Measurements from ENCODE around the gene RAB8A. TPM values are rescaled to one million over a fixed set of nuclear protein-coding genes. Genes with fewer than 3 reads are reported as not detected.

RAB8A gene
- total and polyA plus RNA-seq, 8 donors: 12.0 to 40.8 (median 23.1) TPM

GRCh38 chr19:16153582-16154336 lies 42.1 kb downstream of the RAB8A start:
- no peaks in the 10 kb centered on the region for H3K4me1 ChIP-seq
- peaks cover 0 to 26% (median 0%) of the 10 kb centered on the region in 3 donors for H3K36me3 ChIP-seq
- TF ChIP-seq CTCF (IDR thresholded peaks at IDR 0.05): no peak
- H3K4me3 ChIP-seq: no peak overlapping the region
- WGBS, 2 donors: 86 to 88% methylated on average over 11 of the region's 11 CpGs
- intact Hi-C loops (cut with DNase I): no loop called here
- no peaks in the 10 kb centered on the region for H3K9me3 ChIP-seq
- ATAC-seq: no peak
- no peaks in the 10 kb centered on the region for H3K27me3 ChIP-seq
- no peak overlapping the region for H3K27ac ChIP-seq
- no peak for DNase-seq
- no peak for FAIRE-seq

GRCh38 chr19:16154557-16154956 lies 42.9 kb downstream of the RAB8A start:
- Histone ChIP-seq H3K27me3 (no peaks in the 10 kb centered on the region), H3K36me3 (peaks cover 0 to 18% (median 0%) of the 10 kb centered on the region in 3 donors), H3K9me3 (no peaks in the 10 kb centered on the region), H3K4me1 (no peaks in the 10 kb centered on the region), H3K4me3 (no peak overlapping the region), H3K27ac (no peak overlapping the region)
- intact Hi-C loops (cut with DNase I): no loop called here
- FAIRE-seq: no peak
- DNase-seq: no peak
- no peak for TF ChIP-seq CTCF (IDR thresholded peaks at IDR 0.05)
- ATAC-seq: no peak
- WGBS, 2 donors: 94 to 96% methylated on average over 8 of the region's 8 CpGs

- H3K27me3 ChIP-seq: no peaks in the 10 kb centered on the region
- intact Hi-C loops (cut with DNase I): no loop called here
- no peaks in the 10 kb centered on the region for H3K4me1 ChIP-seq
- no peak overlapping the region for H3K4me3 ChIP-seq
- H3K36me3 ChIP-seq: peaks cover 0 to 13% (median 0%) of the 10 kb centered on the region in 3 donors
- WGBS, 2 donors: 95 to 98% methylated on average over 1 of the region's 1 CpG
- DNase-seq (no peak), FAIRE-seq (no peak), ATAC-seq (no peak)
- H3K9me3 ChIP-seq: no peaks in the 10 kb centered on the region
- no peak overlapping the region for H3K27ac ChIP-seq
- TF ChIP-seq CTCF (IDR thresholded peaks at IDR 0.05): no peak
Measured at GRCh38 chr19:16155128-16155527, 43.4 kb downstream of the RAB8A start.

- ATAC-seq (no peak), DNase-seq (no peak), FAIRE-seq (no peak)
- intact Hi-C loops (cut with DNase I): no loop called here
- Histone ChIP-seq H3K36me3 (peaks cover 0 to 12% (median 0%) of the 10 kb centered on the region in 3 donors), H3K27ac (no peak overlapping the region), H3K9me3 (no peaks in the 10 kb centered on the region), H3K4me3 (no peak overlapping the region), H3K27me3 (no peaks in the 10 kb centered on the region), H3K4me1 (no peaks in the 10 kb centered on the region)
- no peak for TF ChIP-seq CTCF (IDR thresholded peaks at IDR 0.05)
- WGBS, 2 donors: 80 to 85% methylated on average over 6 of the region's 6 CpGs
Measured at GRCh38 chr19:16156904-16157303, 45.2 kb downstream of the RAB8A start.

- peaks cover 0 to 12% (median 0%) of the 10 kb centered on the region in 3 donors for H3K36me3 ChIP-seq
- FAIRE-seq: no peak
Measured at GRCh38 chr19:16157601-16158000, 45.9 kb downstream of the RAB8A start.

More at GRCh38 chr19:16157601-16158000, 45.9 kb downstream of the RAB8A start:
- H3K27ac ChIP-seq: no peak overlapping the region
- no peak for ATAC-seq
- H3K4me1 ChIP-seq: no peaks in the 10 kb centered on the region
- intact Hi-C loops (cut with DNase I): no loop called here
- no peak overlapping the region for H3K4me3 ChIP-seq
- DNase-seq: no peak
- no peaks in the 10 kb centered on the region for H3K27me3 ChIP-seq
- H3K9me3 ChIP-seq: no peaks in the 10 kb centered on the region
- no peak for TF ChIP-seq CTCF (IDR thresholded peaks at IDR 0.05)
- WGBS, 2 donors: 89 to 90% methylated on average over 10 of the region's 10 CpGs

All from pancreas (tissue), 10 donors.